LHCN-M2 (cell line): ENCODE results near the gene IFNL3. TPM values are rescaled to one million over a fixed set of nuclear protein-coding genes. Genes with fewer than 3 reads are reported as not detected.
"Not testable (repeated sequence)": the region's sequence is repeated elsewhere in the genome, so short reads cannot be mapped to it uniquely, and the experiment has no call there.

Experiments
- DNase-seq: peaks from one replicate; pipeline ENCODE4 v3.0.0-alpha.2; 2012; ENCODE audit warnings: low read depth
- polyA plus RNA-seq: library from polyadenylated mRNA; unstranded; fragments of >200 nt; gene quantifications from one replicate; pipeline ENCODE4 v1.2.1, GENCODE V29; 2012; ENCODE audit warnings: missing spikeins
- total RNA-seq: library from RNA; depleted of rRNA; stranded (reverse); fragments of >200 nt; gene quantifications from 2 replicates; pipeline ENCODE4 v1.2.3, GENCODE V29; 2014; rRNA removed

IFNL3 gene
- not detected in 2 replicates for total RNA-seq
- not detected for polyA plus RNA-seq

- not testable (repeated sequence) for DNase-seq
These were observed at the start of gene IFNL3 for GRCh38 chr19:39244410-39245100. Gene IFNL3, minus strand, starts transcription at chr19:39245006. Its CDS starts 39 bp downstream, at chr19:39244967.

- DNase-seq = no peak
These were observed 48.6 kb upstream of the IFNL3 start for GRCh38 chr19:39293394-39293793.

- no peak for DNase-seq
These were observed 39.2 kb upstream of the IFNL3 start for GRCh38 chr19:39284032-39284431.

GRCh38 chr19:39282021-39282420 lies 37.2 kb upstream of the IFNL3 start:
- DNase-seq = no peak

- no peak for DNase-seq
These were observed 32.8 kb upstream of the IFNL3 start for GRCh38 chr19:39277598-39277997.

- DNase-seq = no peak
These were observed 31.9 kb upstream of the IFNL3 start for GRCh38 chr19:39276740-39277139.

- no peak for DNase-seq
These were observed 30.8 kb upstream of the IFNL3 start for GRCh38 chr19:39275578-39275977.

- not testable (repeated sequence) for DNase-seq
These were observed 29.1 kb upstream of the IFNL3 start for GRCh38 chr19:39273859-39274258.

GRCh38 chr19:39270036-39270871 lies 25.4 kb upstream of the IFNL3 start:
- no peak for DNase-seq

GRCh38 chr19:39269369-39269768 lies 24.6 kb upstream of the IFNL3 start:
- not testable (repeated sequence) for DNase-seq

- not testable (repeated sequence) for DNase-seq
These were observed 23.9 kb upstream of the IFNL3 start for GRCh38 chr19:39268531-39269223.

GRCh38 chr19:39268085-39268484 lies 23.3 kb upstream of the IFNL3 start, which contains the start of gene IFNL2:
Gene IFNL2, plus strand, starts transcription at chr19:39268396. Its CDS starts 173 bp downstream, at chr19:39268569.
- DNase-seq = not testable (repeated sequence)

GRCh38 chr19:39265321-39265916 lies 20.6 kb upstream of the IFNL3 start:
- no peak for DNase-seq

GRCh38 chr19:39264306-39265290 lies 19.8 kb upstream of the IFNL3 start:
- DNase-seq = no peak

GRCh38 chr19:39263912-39264305 lies 19.1 kb upstream of the IFNL3 start:
- DNase-seq = no peak

GRCh38 chr19:39262496-39262895 lies 17.7 kb upstream of the IFNL3 start:
- no peak for DNase-seq

GRCh38 chr19:39261704-39262103 lies 16.9 kb upstream of the IFNL3 start:
- DNase-seq = no peak

GRCh38 chr19:39257227-39257626 lies 12.4 kb upstream of the IFNL3 start:
- DNase-seq = no peak

GRCh38 chr19:39254531-39255345 lies 9.9 kb upstream of the IFNL3 start:
- DNase-seq = no peak
